HG03442 (cell line): ENCODE results near the gene NAB1.
"Not testable (repeated sequence)": the region's sequence is repeated elsewhere in the genome, so short reads cannot be mapped to it uniquely, and the experiment has no call there.

Source experiments
- ATAC-seq: cut with Tn5 transposase; IDR thresholded peaks from one replicate; pipeline ENCODE4 v1.9.1; 2021; ENCODE audit warnings: mild to moderate bottlenecking, moderate library complexity; ENCODE audit not compliant: unreplicated experiment

The NAB1 gene

DNA sequence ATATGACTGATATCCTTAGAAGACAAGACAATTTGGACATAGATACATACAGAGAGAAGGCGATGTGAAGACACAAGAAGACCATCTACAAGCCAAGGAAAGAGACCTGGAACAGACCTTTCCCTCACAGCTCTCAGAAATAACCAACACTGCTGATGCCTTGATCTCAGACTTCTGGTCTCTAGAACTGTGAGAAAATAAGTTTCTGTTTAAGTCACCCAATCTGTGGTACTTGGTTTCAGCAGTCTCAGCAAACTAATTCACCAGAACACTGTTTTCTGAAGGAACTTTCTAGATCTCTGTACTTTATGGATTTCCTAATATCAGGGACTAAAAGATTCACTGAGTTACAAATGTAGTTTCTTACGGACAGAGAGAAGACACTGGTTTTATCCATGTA is 58.8 kb downstream of the NAB1 start:
- no peak for ATAC-seq

DNA sequence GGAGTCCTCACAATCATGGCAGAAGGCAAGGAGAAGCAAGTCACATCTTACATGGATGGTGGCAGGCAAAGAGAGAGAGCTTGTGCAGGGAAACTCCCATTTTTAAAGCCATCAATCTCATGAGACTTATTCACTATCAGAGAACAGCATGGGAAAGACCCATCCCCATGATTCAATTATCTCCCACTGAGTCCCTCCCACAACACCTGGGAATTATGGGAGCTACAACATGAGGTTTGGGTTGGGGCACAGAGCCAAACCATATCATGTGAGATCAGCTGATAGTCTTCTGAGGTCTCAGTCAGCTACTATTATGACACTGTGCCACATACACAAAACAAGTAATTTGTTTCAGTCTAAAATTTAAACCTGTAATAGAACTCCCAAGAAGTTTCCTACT is 59.8 kb downstream of the NAB1 start:
- not testable (repeated sequence) for ATAC-seq

- no peak for ATAC-seq
Measured at GRCh38 chr2:190711069-190711468, 62.2 kb downstream of the NAB1 start.

GRCh38 chr2:190713471-190713870 is 64.6 kb downstream of the NAB1 start:
- ATAC-seq: no peak

DNA sequence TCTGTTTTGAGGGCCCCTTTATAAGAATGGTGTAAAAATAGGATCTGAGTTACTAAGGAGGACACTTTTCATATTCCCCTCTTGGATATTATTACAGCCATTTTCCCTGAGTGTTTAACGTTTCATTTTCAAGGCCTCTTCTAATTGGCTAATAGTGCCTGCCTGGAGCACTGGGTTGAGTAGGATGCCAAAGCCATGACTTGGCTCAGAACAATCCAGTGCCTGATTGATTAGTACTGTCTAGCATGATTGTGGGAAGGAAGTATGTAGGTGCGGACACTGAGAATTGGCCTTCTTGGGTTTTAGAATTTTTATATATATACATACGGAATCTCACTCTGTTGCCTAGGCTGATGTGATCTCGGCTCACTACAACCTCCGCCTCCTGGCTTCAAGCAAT is 66.1 kb downstream of the NAB1 start:
- no peak for ATAC-seq

GRCh38 chr2:190716176-190716807 is 67.4 kb downstream of the NAB1 start:
- no peak for ATAC-seq

DNA sequence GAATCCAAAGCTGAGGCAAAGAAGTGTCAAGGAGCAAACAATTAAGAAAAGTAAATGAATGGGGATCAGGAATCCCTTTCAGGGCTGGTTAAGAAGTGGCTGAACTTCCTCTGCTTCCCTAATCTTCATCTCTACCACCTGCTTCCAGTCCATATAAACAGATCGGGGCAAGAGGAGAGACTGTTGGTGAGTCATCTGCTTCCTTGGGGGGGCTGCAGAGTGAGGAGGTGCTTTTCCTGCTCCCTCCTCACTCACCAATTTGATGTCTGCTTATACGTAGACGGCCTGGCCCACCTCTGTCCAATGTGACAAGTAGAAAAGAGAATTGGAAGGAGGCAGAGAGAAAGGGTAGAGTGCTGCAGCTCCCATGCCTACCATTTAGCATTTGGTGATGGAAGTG is 68.4 kb downstream of the NAB1 start:
- no peak for ATAC-seq

GRCh38 chr2:190717764-190718651 is 69.1 kb downstream of the NAB1 start:
- ATAC-seq: no peak

DNA sequence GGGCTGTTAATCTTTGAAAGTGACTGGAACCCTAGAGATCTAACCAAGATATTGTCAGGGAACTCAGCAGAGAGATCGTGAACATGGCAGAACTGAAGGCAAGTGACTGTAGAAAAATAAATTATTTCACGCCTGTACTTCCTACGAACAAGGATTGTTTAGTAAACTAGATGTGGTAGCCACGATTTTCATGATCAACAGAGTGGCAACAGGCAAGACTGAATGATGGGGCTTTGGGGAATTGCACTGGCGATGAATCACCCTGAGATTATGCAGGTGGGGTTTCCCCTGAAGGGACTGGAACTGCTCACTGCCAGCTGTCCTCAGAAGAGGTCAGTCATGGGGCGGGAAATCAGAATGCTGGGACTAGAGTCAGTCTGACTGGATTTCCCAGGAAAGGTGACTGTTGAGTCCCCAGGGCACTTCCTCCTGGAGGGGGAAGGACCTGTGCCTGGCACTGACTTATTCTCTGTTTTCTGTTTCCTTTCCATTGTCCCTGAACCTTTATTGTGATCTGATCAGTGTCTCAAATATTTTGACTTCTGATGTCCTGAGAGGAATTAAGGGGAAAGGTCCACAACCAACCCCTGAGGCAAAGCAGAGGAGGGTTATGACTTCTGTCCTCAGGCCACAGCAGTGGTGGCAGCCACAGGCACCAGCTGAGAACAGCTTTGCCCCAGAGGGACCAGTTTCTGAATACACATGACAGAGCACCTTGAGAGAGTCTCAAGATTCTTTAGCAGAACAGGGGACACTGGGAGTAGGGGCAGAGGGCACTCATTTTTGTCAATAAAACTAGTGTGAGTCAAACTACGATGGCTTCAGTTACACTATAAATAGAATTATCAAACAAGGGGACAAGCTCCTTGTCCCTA is 70.0 kb downstream of the NAB1 start:
- peak; percentile 62 for ATAC-seq

DNA sequence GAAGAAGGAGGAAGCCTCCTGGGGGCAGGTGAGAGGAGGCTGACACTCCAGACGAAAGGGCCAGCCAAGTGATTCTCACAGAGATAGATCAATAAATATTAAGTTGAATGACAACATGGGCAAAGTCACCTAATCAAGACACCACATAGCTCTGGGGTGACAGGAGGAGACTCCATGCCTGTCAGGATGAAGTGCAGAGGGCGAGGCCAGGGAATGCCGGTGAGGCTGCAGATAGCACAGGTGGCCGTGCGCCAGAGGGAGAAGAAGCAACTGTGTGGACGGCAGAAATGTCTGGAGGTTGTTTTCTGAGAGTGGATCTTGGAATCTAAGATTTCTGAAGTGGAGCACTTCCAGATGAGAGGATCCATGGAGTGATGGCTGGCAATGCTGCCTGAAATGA is 71.4 kb downstream of the NAB1 start:
- ATAC-seq: no peak

- ATAC-seq: no peak
Measured at GRCh38 chr2:190720691-190721090, 71.8 kb downstream of the NAB1 start.

GRCh38 chr2:190722061-190722759 is 73.3 kb downstream of the NAB1 start:
- peak; percentile 65 for ATAC-seq

- ATAC-seq: no peak
Measured at GRCh38 chr2:190722835-190723234, 74.0 kb downstream of the NAB1 start.

- no peak for ATAC-seq
Measured at GRCh38 chr2:190723397-190724090, 74.7 kb downstream of the NAB1 start.

- ATAC-seq: no peak
Measured at GRCh38 chr2:190726255-190726654, 77.4 kb downstream of the NAB1 start.

GRCh38 chr2:190736355-190736754 is 87.5 kb downstream of the NAB1 start:
- ATAC-seq: no peak

DNA sequence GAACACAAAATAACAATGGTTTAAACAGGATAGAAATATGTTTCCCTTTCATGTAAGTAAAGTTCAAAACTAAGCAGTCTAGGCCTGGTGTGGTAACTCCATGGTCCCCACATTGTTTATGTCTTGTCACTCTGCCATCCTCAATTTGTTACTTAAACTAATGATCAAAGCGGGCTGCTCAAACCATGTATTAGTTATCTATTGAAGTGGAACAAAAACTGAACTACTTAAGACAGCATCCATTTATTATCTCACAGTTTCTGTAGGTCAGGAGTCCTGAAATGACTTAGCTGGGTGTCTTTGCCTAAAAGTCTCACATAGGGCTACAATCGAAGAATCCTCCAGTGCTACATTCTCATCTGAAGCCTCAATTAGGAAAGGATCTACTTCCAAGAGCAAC is 91.6 kb downstream of the NAB1 start:
- ATAC-seq: no peak
